ENCODE results near the gene ZIC1.

The ZIC1 gene

GRCh38 chr3:147393943-147394883 lies 15.0 kb upstream of the ZIC1 start:
- H3K79me2 ChIP-seq (ENCODE audit: low read length) = no peaks in the 10 kb centered on the region
- TF ChIP-seq EZH2phosphoT487 (IDR thresholded peaks at IDR 0.05; ENCODE audit: low read depth) (no peak), CTCF (IDR thresholded peaks at IDR 0.05; ENCODE audit: low read depth, low read length) (no peak)
- no peaks in the 10 kb centered on the region for H3K27me3 ChIP-seq (ENCODE audit: low read depth, low read length)
- H3K4me1 ChIP-seq (ENCODE audit: low read length) = no peaks in the 10 kb centered on the region
- H3K9me3 ChIP-seq (ENCODE audit: insufficient read depth, low read length) = 0 out of 2 replicates have a peak, but pooled peaks cover 3% of the 10 kb centered on the region
- no peak overlapping the region for H2AFZ ChIP-seq (ENCODE audit: low read depth, low read length)
- no peak overlapping the region for H3K4me3 ChIP-seq (ENCODE audit: low read length)
- H3K4me2 ChIP-seq (ENCODE audit: low read length) = no peak overlapping the region
- H3K9ac ChIP-seq (ENCODE audit: low read length) = no peak overlapping the region
- no peak overlapping the region for H3K27ac ChIP-seq (ENCODE audit: low read length)
- no peaks in the 10 kb centered on the region for H3K36me3 ChIP-seq (replicated peaks; ENCODE audit: low read depth, low read length)
- no peaks in the 10 kb centered on the region for H4K20me1 ChIP-seq (ENCODE audit: insufficient read depth, low read length)

GRCh38 chr3:147394884-147395225 lies 14.3 kb upstream of the ZIC1 start:
- Histone ChIP-seq H3K4me2 (ENCODE audit: low read length) (no peak overlapping the region), H3K27me3 (ENCODE audit: low read depth, low read length) (no peaks in the 10 kb centered on the region), H3K4me1 (ENCODE audit: low read length) (no peaks in the 10 kb centered on the region), H3K79me2 (ENCODE audit: low read length) (no peaks in the 10 kb centered on the region), H3K36me3 (replicated peaks; ENCODE audit: low read depth, low read length) (no peaks in the 10 kb centered on the region), H3K9me3 (ENCODE audit: insufficient read depth, low read length) (0 out of 2 replicates have a peak, but pooled peaks cover 3% of the 10 kb centered on the region), H3K27ac (ENCODE audit: low read length) (no peak overlapping the region), H4K20me1 (ENCODE audit: insufficient read depth, low read length) (no peaks in the 10 kb centered on the region), H3K9ac (ENCODE audit: low read length) (no peak overlapping the region), H3K4me3 (ENCODE audit: low read length) (no peak overlapping the region), H2AFZ (ENCODE audit: low read depth, low read length) (no peak overlapping the region)
- TF ChIP-seq EZH2phosphoT487 (IDR thresholded peaks at IDR 0.05; ENCODE audit: low read depth) = no peak
- no peak for TF ChIP-seq CTCF (IDR thresholded peaks at IDR 0.05; ENCODE audit: low read depth, low read length)

GRCh38 chr3:147395899-147396711 lies 13.1 kb upstream of the ZIC1 start:
- Histone ChIP-seq H3K27me3 (ENCODE audit: low read depth, low read length) (no peaks in the 10 kb centered on the region), H3K4me3 (ENCODE audit: low read length) (no peak overlapping the region), H3K4me2 (ENCODE audit: low read length) (no peak overlapping the region), H3K4me1 (ENCODE audit: low read length) (no peaks in the 10 kb centered on the region), H4K20me1 (ENCODE audit: insufficient read depth, low read length) (no peaks in the 10 kb centered on the region), H3K27ac (ENCODE audit: low read length) (no peak overlapping the region), H3K9me3 (ENCODE audit: insufficient read depth, low read length) (0 out of 2 replicates have a peak, but pooled peaks cover 3% of the 10 kb centered on the region), H2AFZ (ENCODE audit: low read depth, low read length) (no peak overlapping the region), H3K9ac (ENCODE audit: low read length) (no peak overlapping the region), H3K36me3 (replicated peaks; ENCODE audit: low read depth, low read length) (no peaks in the 10 kb centered on the region), H3K79me2 (ENCODE audit: low read length) (no peaks in the 10 kb centered on the region)
- no peak for TF ChIP-seq EZH2phosphoT487 (IDR thresholded peaks at IDR 0.05; ENCODE audit: low read depth)
- TF ChIP-seq CTCF (IDR thresholded peaks at IDR 0.05; ENCODE audit: low read depth, low read length) = no peak

DNA sequence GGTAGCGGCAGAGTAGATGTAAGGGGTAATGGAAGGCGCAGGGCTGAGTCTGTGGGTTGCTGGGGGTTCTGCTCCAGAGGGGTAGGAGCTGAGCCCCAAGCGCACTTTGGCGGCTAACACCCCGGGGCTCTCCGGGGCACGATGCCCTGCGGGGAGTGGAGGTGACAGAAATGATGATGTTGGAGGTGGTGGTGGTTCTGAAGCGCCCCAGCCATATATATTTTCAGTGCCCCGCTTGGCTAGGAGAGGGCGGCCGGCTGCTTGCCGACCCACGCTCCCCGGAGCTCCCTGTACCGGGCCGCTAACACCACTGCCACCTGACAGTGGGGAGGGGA lies 12.5 kb upstream of the ZIC1 start:
- Histone ChIP-seq H2AFZ (ENCODE audit: low read depth, low read length) (no peak overlapping the region), H3K4me2 (ENCODE audit: low read length) (no peak overlapping the region), H3K27ac (ENCODE audit: low read length) (no peak overlapping the region), H4K20me1 (ENCODE audit: insufficient read depth, low read length) (no peaks in the 10 kb centered on the region), H3K9ac (ENCODE audit: low read length) (no peak overlapping the region), H3K36me3 (replicated peaks; ENCODE audit: low read depth, low read length) (no peaks in the 10 kb centered on the region), H3K27me3 (ENCODE audit: low read depth, low read length) (no peaks in the 10 kb centered on the region), H3K4me3 (ENCODE audit: low read length) (no peak overlapping the region), H3K79me2 (ENCODE audit: low read length) (no peaks in the 10 kb centered on the region), H3K4me1 (ENCODE audit: low read length) (no peaks in the 10 kb centered on the region), H3K9me3 (ENCODE audit: insufficient read depth, low read length) (0 out of 2 replicates have a peak, but pooled peaks cover 3% of the 10 kb centered on the region)
- TF ChIP-seq CTCF (IDR thresholded peaks at IDR 0.05; ENCODE audit: low read depth, low read length) = no peak
- TF ChIP-seq EZH2phosphoT487 (IDR thresholded peaks at IDR 0.05; ENCODE audit: low read depth) = no peak

All from OCI-LY3 (cell line).